ENCODE data around the gene GPN2. TPM values are rescaled to one million over a fixed set of nuclear protein-coding genes. Genes with fewer than 3 reads are reported as not detected.

Gene GPN2
- polyA plus RNA-seq, 1 donor from 2014 or later: 20.2 TPM

Other genes with a start within 250 kb of the GPN2 start
- 13.2 and 16.2 TPM in 2 replicates for gene ARID1A, start 194.3 kb downstream of the GPN2 start, polyA plus RNA-seq
- gene PIGV, start 102.3 kb downstream of the GPN2 start, polyA plus RNA-seq: 4.7 and 5.9 TPM in 2 replicates
- gene ZDHHC18, start 63.6 kb downstream of the GPN2 start, polyA plus RNA-seq: 23.7 and 27.3 TPM in 2 replicates
- gene SFN, start 27.1 kb downstream of the GPN2 start, polyA plus RNA-seq: 0.25 TPM in 1 of 2 replicates, not detected in the other
- 6.6 and 7.1 TPM in 2 replicates for gene GPATCH3, start 10.2 kb upstream of the GPN2 start, polyA plus RNA-seq
- not detected in 2 replicates for gene NR0B2, start 23.7 kb upstream of the GPN2 start, polyA plus RNA-seq
- gene NUDC, start 31.5 kb upstream of the GPN2 start, polyA plus RNA-seq: 20.6 and 32.1 TPM in 2 replicates
- not detected in 2 replicates for gene KDF1, start 70.2 kb upstream of the GPN2 start, polyA plus RNA-seq
- 11.0 and 17.2 TPM in 2 replicates for gene TRNP1, start 103.4 kb upstream of the GPN2 start, polyA plus RNA-seq
- gene TENT5B, start 122.6 kb upstream of the GPN2 start, polyA plus RNA-seq: not detected in 2 replicates